Measurements from ENCODE around the gene BCS1L.

GRCh38 chr2:218635719-218636118, 23.8 kb upstream of the BCS1L start:
- TF ChIP-seq YY1 (IDR thresholded peaks at IDR 0.05; ENCODE audit: low read depth), result no peak
- no peak for TF ChIP-seq FOXM1 (IDR thresholded peaks at IDR 0.05; ENCODE audit: borderline replicate concordance, low read depth)
- TF ChIP-seq TAF1 (IDR thresholded peaks at IDR 0.05; ENCODE audit: low read depth), result no peak
- TF ChIP-seq EP300 (IDR thresholded peaks at IDR 0.05; ENCODE audit: borderline replicate concordance), result peak; percentile 55; the same call in 1 of the 2 replicates
- TF ChIP-seq EGR1 (IDR thresholded peaks at IDR 0.05), result no peak
- TF ChIP-seq RAD21 (IDR thresholded peaks at IDR 0.05; ENCODE audit: low read depth), result no peak
- no peak for TF ChIP-seq TCF12 (IDR thresholded peaks at IDR 0.05; ENCODE audit: low read depth)
- 0 out of 2 replicates have a peak, but pooled peaks have one; percentile 25 for TF ChIP-seq MAX (IDR thresholded peaks at IDR 0.05)
- no peak for TF ChIP-seq REST (IDR thresholded peaks at IDR 0.05; ENCODE audit: low read depth)
